SK-N-SH (cell line): ENCODE measurements around the gene URM1. TPM values are rescaled to one million over a fixed set of nuclear protein-coding genes. Genes with fewer than 3 reads are reported as not detected.
A peak's percentile ranks its signal among the peaks of the same experiment; 100 is the strongest.

Source experiments
- CTCF ChIA-PET: fragments of 300-600, 350-600 bp; formaldehyde crosslinking; extraction: SDS; loops from one replicate; lab custom pipeline; 2021; lab: Yijun Ruan, JAX
- POLR2A ChIA-PET: fragments of 350-600 bp; sonication (Branson Sonifier 250); formaldehyde crosslinking; extraction: SDS; loops from one replicate; lab custom pipeline; 2020; ENCODE audit warnings: antibody characterized with exemption, inconsistent platforms; lab: Yijun Ruan, JAX
- DNase-seq: peaks from one replicate; pipeline ENCODE4 v3.0.0; 2012
- H2AFZ ChIP-seq: fragments of 200-600 bp; sonication (generic); 2 replicates; pipeline ENCODE4 v1.8.1; 2016; ENCODE audit warnings: antibody characterized with exemption, mild to moderate bottlenecking, low read depth
- H3F3A ChIP-seq: fragments of 200-600 bp; sonication (generic); replicated peaks from 2 replicates; pipeline ENCODE3; 2016; ENCODE audit warnings: antibody characterized with exemption, mild to moderate bottlenecking; ENCODE audit not compliant: insufficient read depth
- H3K27ac ChIP-seq, 2 experiments: fragments of 200-500 bp in 1 of 2; fragments of 200-600 bp in 1 of 2; sonication (Bioruptor generic) in 1 of 2; sonication (generic), shearing (Covaris generic) in 1 of 2; 2 replicates each; pipeline versions ENCODE4 v1.5.1 to v1.6.1; 2014 to 2016; ENCODE audit warnings: low read depth in 2 of 2, inconsistent platforms in 1 of 2, low read length in 1 of 2, mild to moderate bottlenecking in 1 of 2, mixed read lengths in 1 of 2
- H3K27me3 ChIP-seq: fragments of 200-600 bp; sonication (generic), shearing (Covaris generic); 2 replicates; pipeline ENCODE4 v1.6.1; 2016; ENCODE audit warnings: mixed run types; ENCODE audit not compliant: insufficient read depth
- H3K36me3 ChIP-seq, 2 experiments: fragments of 200-500 bp in 1 of 2; fragments of 200-600 bp in 1 of 2; sonication (Bioruptor generic) in 1 of 2; sonication (generic) in 1 of 2; replicated peaks in 1 of 2; 2 replicates each; pipeline versions ENCODE3 to v1.5.1; 2014 to 2016; ENCODE audit warnings: low read length in 1 of 2, mild to moderate bottlenecking in 1 of 2; ENCODE audit not compliant: insufficient read depth in 2 of 2, control insufficient read depth in 1 of 2
- H3K4me1 ChIP-seq, 2 experiments: fragments of 200-500 bp in 1 of 2; fragments of 200-600 bp in 1 of 2; sonication (Bioruptor generic) in 1 of 2; sonication (generic), shearing (Covaris generic) in 1 of 2; 2 replicates each; pipeline versions ENCODE4 v1.5.1 to v1.6.1; 2014 to 2016; ENCODE audit warnings: low read depth in 1 of 2, low read length in 1 of 2, mixed run types in 1 of 2; ENCODE audit not compliant: insufficient read depth in 2 of 2, control insufficient read depth in 1 of 2
- H3K4me2 ChIP-seq: fragments of 200-600 bp; sonication (generic), shearing (Covaris generic); 2 replicates; pipeline ENCODE4 v1.6.1; 2017; ENCODE audit warnings: mixed run types
- H3K4me3 ChIP-seq, 2 experiments: fragments of 200-500 bp in 1 of 2; fragments of 200-600 bp in 1 of 2; sonication (Bioruptor generic) in 1 of 2; sonication (generic), shearing (Covaris generic) in 1 of 2; 2 replicates each; pipeline versions ENCODE4 v1.5.1 to v1.8.1; 2014 to 2016; ENCODE audit warnings: low read depth in 2 of 2, inconsistent platforms in 1 of 2, low read length in 1 of 2, mild to moderate bottlenecking in 1 of 2, mixed read lengths in 1 of 2, moderate library complexity in 1 of 2
- H3K79me2 ChIP-seq: fragments of 200-600 bp; sonication (generic); 2 replicates; pipeline ENCODE4 v1.8.1; 2017; ENCODE audit warnings: mild to moderate bottlenecking; ENCODE audit not compliant: insufficient read depth
- H3K9ac ChIP-seq: fragments of 200-600 bp; sonication (generic); 2 replicates; pipeline ENCODE4 v1.6.1; 2017; ENCODE audit warnings: mixed run types
- H3K9me2 ChIP-seq: fragments of 200-600 bp; sonication (generic); 2 replicates; pipeline ENCODE4 v1.6.1; 2017; ENCODE audit warnings: mixed run types
- H3K9me3 ChIP-seq: fragments of 200-600 bp; sonication (generic); 2 replicates; pipeline ENCODE4 v1.6.1; 2017; ENCODE audit warnings: mixed run types, mild to moderate bottlenecking, moderate library complexity
- H4K20me1 ChIP-seq: fragments of 200-600 bp; sonication (generic); 2 replicates; pipeline ENCODE4 v1.6.1; 2017; ENCODE audit warnings: mild to moderate bottlenecking, mixed run types; ENCODE audit not compliant: insufficient read depth
- CTCF ChIP-seq: fragments of 200-600 bp; sonication (generic); IDR thresholded peaks from 2 replicates; pipeline ENCODE4 v1.6.1; 2017; ENCODE audit warnings: antibody characterized with exemption, mild to moderate bottlenecking, moderate library complexity
- EP300 ChIP-seq, 2 experiments: IDR thresholded peaks; 2 replicates each; pipeline versions ENCODE4 v1.4.0 to v1.6.1; 2012; ENCODE audit warnings: borderline replicate concordance in 1 of 2, low read depth in 1 of 2, low read length in 1 of 2
- FOSL2 ChIP-seq: IDR thresholded peaks from 2 replicates; pipeline ENCODE4 v1.4.0; 2012; ENCODE audit warnings: low read depth, mild to moderate bottlenecking, moderate library complexity, borderline replicate concordance
- FOXJ3 ChIP-seq: sonication (generic); formaldehyde crosslinking; IDR thresholded peaks from 2 replicates; pipeline ENCODE4 v1.5.1; 2020; ENCODE audit warnings: mild to moderate bottlenecking, missing genetic modification reagents
- FOXM1 ChIP-seq: IDR thresholded peaks from 2 replicates; pipeline ENCODE4 v1.4.0; 2012; ENCODE audit warnings: low read depth, mild to moderate bottlenecking
- MEF2A ChIP-seq: IDR thresholded peaks from 2 replicates; pipeline ENCODE4 v1.4.0; 2012; ENCODE audit warnings: low read depth, borderline replicate concordance
- RAD21 ChIP-seq: IDR thresholded peaks from 2 replicates; pipeline ENCODE4 v1.6.1; 2012; ENCODE audit warnings: mild to moderate bottlenecking, low read length
- RCOR1 ChIP-seq: fragments of 150-350 bp; IDR thresholded peaks from 2 replicates; pipeline ENCODE4 v1.6.1; 2017; ENCODE audit warnings: antibody characterized with exemption, low read length
- RFX5 ChIP-seq: IDR thresholded peaks from 2 replicates; pipeline ENCODE4 v1.6.1; 2012; ENCODE audit warnings: mild to moderate bottlenecking, improper control_type of control experiment, low read length
- RXRA ChIP-seq: IDR thresholded peaks from 2 replicates; pipeline ENCODE4 v1.4.0; 2012; ENCODE audit warnings: low read depth, mild to moderate bottlenecking, borderline replicate concordance
- SMC3 ChIP-seq: IDR thresholded peaks from 2 replicates; pipeline ENCODE4 v1.6.1; 2012; ENCODE audit warnings: low read depth, low read length, improper control_type of control experiment
- TEAD4 ChIP-seq: IDR thresholded peaks from 2 replicates; pipeline ENCODE4 v1.4.0; 2012; ENCODE audit warnings: mild to moderate bottlenecking, borderline replicate concordance; ENCODE audit not compliant: insufficient read depth
- YY1 ChIP-seq: IDR thresholded peaks from 2 replicates; pipeline ENCODE4 v1.4.0; 2012; ENCODE audit warnings: low read depth, mild to moderate bottlenecking
- ZBTB33 ChIP-seq: IDR thresholded peaks from 2 replicates; pipeline ENCODE4 v1.4.0; 2012; ENCODE audit warnings: low read depth, borderline replicate concordance
- WGBS: methylation state at CpG from one replicate; pipeline ENCODE4 v1.1.6; 2017; ENCODE audit warnings: low lambda C conversion rate; 5-methylcytosine and 5-hydroxymethylcytosine counted together
- polyA plus RNA-seq, 3 experiments: library from polyadenylated mRNA; depleted of rRNA; stranded (reverse); fragments of >200 nt; gene quantifications; 2 replicates each; pipeline ENCODE4 v1.2.3, GENCODE V29; 2012
- TF ChIP-seq, protein P1 (sequence below): fragments of 150-350 bp; IDR thresholded peaks from 2 replicates; pipeline ENCODE4 v1.6.1; 2016; ENCODE audit warnings: mild to moderate bottlenecking, low read depth, low read length
- TF ChIP-seq, protein P2 (sequence below): IDR thresholded peaks from 2 replicates; pipeline ENCODE4 v1.4.0; 2012; ENCODE audit warnings: low read depth, borderline replicate concordance
- TF ChIP-seq, protein P3 (sequence below): IDR thresholded peaks from 2 replicates; pipeline ENCODE4 v1.4.0; 2012; ENCODE audit warnings: low read depth

URM1 gene
- polyA plus RNA-seq, 1 of the 3 experiments (the other 2 are of a cell fraction), result 58.9 TPM

GRCh38 chr9:128419061-128419925, 48.1 kb downstream of the URM1 start:
- Histone ChIP-seq H3K9me3 (no peaks in the 10 kb centered on the region), H3K27ac (no peak overlapping the region), H3F3A (no peaks in the 10 kb centered on the region), H3K4me3 (no peak overlapping the region; a peak in 2 of 4 replicates), H2AFZ (peak overlapping the region; percentile 98; the same call in 1 of the 2 replicates), H3K9ac (no peak overlapping the region)
- peak; percentile 55 for DNase-seq
- TF ChIP-seq CTCF (no peak), SMC3 (no peak), EP300 (IDR thresholded peaks at IDR 0.05; ENCODE audit: borderline replicate concordance in 1 of 2, low read depth in 1 of 2, low read length in 1 of 2) (no peak), RXRA (no peak), FOSL2 (no peak), FOXM1 (no peak), YY1 (no peak), FOXJ3 (CRISPR knock-in tag) (no peak), RAD21 (no peak), ZBTB33 (no peak), RFX5 (no peak), RCOR1 (no peak), TEAD4 (no peak), MEF2A (no peak)
- TF ChIP-seq, protein P1, sequence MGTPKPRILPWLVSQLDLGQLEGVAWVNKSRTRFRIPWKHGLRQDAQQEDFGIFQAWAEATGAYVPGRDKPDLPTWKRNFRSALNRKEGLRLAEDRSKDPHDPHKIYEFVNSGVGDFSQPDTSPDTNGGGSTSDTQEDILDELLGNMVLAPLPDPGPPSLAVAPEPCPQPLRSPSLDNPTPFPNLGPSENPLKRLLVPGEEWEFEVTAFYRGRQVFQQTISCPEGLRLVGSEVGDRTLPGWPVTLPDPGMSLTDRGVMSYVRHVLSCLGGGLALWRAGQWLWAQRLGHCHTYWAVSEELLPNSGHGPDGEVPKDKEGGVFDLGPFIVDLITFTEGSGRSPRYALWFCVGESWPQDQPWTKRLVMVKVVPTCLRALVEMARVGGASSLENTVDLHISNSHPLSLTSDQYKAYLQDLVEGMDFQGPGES, result no peak
- TF ChIP-seq, protein P2, sequence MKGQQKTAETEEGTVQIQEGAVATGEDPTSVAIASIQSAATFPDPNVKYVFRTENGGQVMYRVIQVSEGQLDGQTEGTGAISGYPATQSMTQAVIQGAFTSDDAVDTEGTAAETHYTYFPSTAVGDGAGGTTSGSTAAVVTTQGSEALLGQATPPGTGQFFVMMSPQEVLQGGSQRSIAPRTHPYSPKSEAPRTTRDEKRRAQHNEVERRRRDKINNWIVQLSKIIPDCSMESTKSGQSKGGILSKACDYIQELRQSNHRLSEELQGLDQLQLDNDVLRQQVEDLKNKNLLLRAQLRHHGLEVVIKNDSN, result no peak
- TF ChIP-seq, protein P3, sequence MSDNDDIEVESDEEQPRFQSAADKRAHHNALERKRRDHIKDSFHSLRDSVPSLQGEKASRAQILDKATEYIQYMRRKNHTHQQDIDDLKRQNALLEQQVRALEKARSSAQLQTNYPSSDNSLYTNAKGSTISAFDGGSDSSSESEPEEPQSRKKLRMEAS, result no peak
- TF ChIP-seq, all 33 proteins: peak for 0
- Histone ChIP-seq H3K79me2 (peaks cover 17% of the 10 kb centered on the region; the same call in 1 of the 2 replicates), H4K20me1 (no peaks in the 10 kb centered on the region), H3K4me2 (no peak overlapping the region), H3K4me1 (peaks cover 0 to 17% of the 10 kb centered on the region in 2 experiments; a peak in 1 of 4 replicates), H3K27me3 (no peaks in the 10 kb centered on the region; the same call in 1 of the 2 replicates), H3K9me2 (no peaks in the 10 kb centered on the region), H3K36me3 (peaks cover 0 to 2% of the 10 kb centered on the region in 2 experiments)
- ChIA-PET POLR2A (interaction anchor here (1.1 to 2.6 kb wide), 5 partner anchors 24 to 124 kb away, joined by 3 to 8 read pairs (median 5); partner anchors contain the start of gene URM1), CTCF (interaction anchor here (0.6 to 12.1 kb wide), 30 partner anchors 7 to 227 kb away, joined by 3 to 93 read pairs (median 4); partner anchors contain the start of genes SLC27A4 and URM1)
- WGBS, result 52% methylated on average over 17 of the region's 28 CpGs
